B cell (primary cell): Measurements from ENCODE around the gene PPT1. TPM values are rescaled to one million over a fixed set of nuclear protein-coding genes. Genes with fewer than 3 reads are reported as not detected.

Experiments
- ATAC-seq: fragments of 200-7000 bp; cut with Tn5 transposase; one replicate; pipeline ENCODE4 v1.10.0; 2021; ENCODE audit warnings: low read depth, mild to moderate bottlenecking, moderate number of reproducible peaks, moderate library complexity
- CTCF ChIA-PET: fragments of 350-600 bp; sonication (Branson Sonifier 250); formaldehyde crosslinking; loops from one replicate; lab custom pipeline; 2021; ENCODE audit warnings: antibody characterized with exemption, inconsistent platforms; lab: Charles Lee
- POLR2A ChIA-PET: fragments of 350-600 bp; sonication (Branson Sonifier 250); formaldehyde crosslinking; loops from one replicate; lab custom pipeline; 2021; ENCODE audit warnings: antibody characterized with exemption; lab: Charles Lee
- DNase-seq: peaks from one replicate; pipeline ENCODE4 v3.0.0; 2013
- H2AFZ ChIP-seq: 2 replicates; pipeline ENCODE4 v1.6.1; 2012; ENCODE audit warnings: mild to moderate bottlenecking, low read depth, low read length; ENCODE audit not compliant: insufficient read depth, poor library complexity, severe bottlenecking
- H3K27ac ChIP-seq, 2 donors: 1 replicate in 1 of 2; 2 replicates in 1 of 2; pipeline ENCODE4 v1.5.1; 2012 to 2013; ENCODE audit warnings: low read length in 2 of 2, mild to moderate bottlenecking in 2 of 2, moderate library complexity in 1 of 2
- H3K27me3 ChIP-seq, 4 experiments: fragments of 200-600 bp in 1 of 4; sonication (generic) in 1 of 4; replicated peaks in 1 of 4; 1 replicate in 2 of 4; 2 replicates in 2 of 4; pipeline versions ENCODE4 v1.6.1 to v1.7.0; 2013 to 2016; ENCODE audit warnings: low read length in 3 of 4, mild to moderate bottlenecking in 2 of 4, mixed read lengths in 1 of 4, moderate library complexity in 1 of 4; ENCODE audit not compliant: insufficient read depth in 4 of 4, control insufficient read depth in 3 of 4; ENCODE audit errors: control extremely low read depth in 1 of 4
- H3K36me3 ChIP-seq, 2 experiments: replicated peaks in 1 of 2; 1 replicate in 1 of 2; 2 replicates in 1 of 2; pipeline versions ENCODE4 v1.6.1 to v1.7.1; 2013; ENCODE audit warnings: low read length in 1 of 2; ENCODE audit not compliant: insufficient read depth in 2 of 2, control insufficient read depth in 1 of 2; ENCODE audit errors: control extremely low read depth in 1 of 2, extremely low read depth in 1 of 2
- H3K4me1 ChIP-seq, 2 donors: fragments of 200-600 bp in 1 of 2; sonication (generic) in 1 of 2; 1 replicate in 1 of 2; 2 replicates in 1 of 2; pipeline versions ENCODE4 v1.5.1 to v1.6.1; 2013 to 2017; ENCODE audit warnings: low read length in 2 of 2; ENCODE audit not compliant: control insufficient read depth in 2 of 2, insufficient read depth in 2 of 2
- H3K4me2 ChIP-seq: replicated peaks from 2 replicates; pipeline ENCODE3; 2012; ENCODE audit warnings: mild to moderate bottlenecking, low read depth, low read length; ENCODE audit not compliant: poor library complexity, severe bottlenecking
- H3K4me3 ChIP-seq, 5 experiments: fragments of 200-600 bp in 1 of 5; sonication (generic) in 1 of 5; 1 replicate in 3 of 5; 2 replicates in 2 of 5; pipeline versions ENCODE4 v1.5.1 to v1.7.0; 2011 to 2016; ENCODE audit warnings: low read length in 4 of 5, mild to moderate bottlenecking in 4 of 5, low read depth in 2 of 5, control low read depth in 1 of 5, moderate library complexity in 1 of 5; ENCODE audit not compliant: insufficient read depth in 1 of 5; ENCODE audit errors: control extremely low read depth in 1 of 5, extremely low read depth in 1 of 5
- H3K79me2 ChIP-seq: fragments of 200-600 bp; sonication (generic); one replicate; pipeline ENCODE4 v1.6.0; 2016; ENCODE audit warnings: low read length; ENCODE audit not compliant: control insufficient read depth, insufficient read depth
- H3K9ac ChIP-seq: fragments of 200-600 bp; sonication (generic); 2 replicates; pipeline ENCODE4 v1.6.1; 2017; ENCODE audit warnings: mild to moderate bottlenecking, low read length, moderate library complexity
- H3K9me3 ChIP-seq, 3 donors: one replicate each; pipeline versions ENCODE4 v1.6.1 to v1.7.1; 2013; ENCODE audit warnings: low read length in 2 of 3; ENCODE audit not compliant: control insufficient read depth in 2 of 3, insufficient read depth in 1 of 3; ENCODE audit errors: control extremely low read depth in 1 of 3
- H4K20me1 ChIP-seq: 2 replicates; pipeline ENCODE4 v1.6.0; 2012; ENCODE audit warnings: mild to moderate bottlenecking, low read length; ENCODE audit not compliant: insufficient read depth, control insufficient read depth, poor library complexity, severe bottlenecking
- H3K27ac Mint-ChIP-seq: one replicate; pipeline ENCODE4 v1.8.0; 2021; ENCODE audit warnings: mixed read lengths
- H3K27me3 Mint-ChIP-seq: one replicate; pipeline ENCODE4 v1.8.0; 2021; ENCODE audit warnings: mixed read lengths
- H3K4me1 Mint-ChIP-seq: one replicate; pipeline ENCODE4 v1.8.0; 2021; ENCODE audit warnings: mixed read lengths
- H3K4me3 Mint-ChIP-seq: one replicate; pipeline ENCODE4 v1.8.0; 2021; ENCODE audit warnings: mixed read lengths
- H3K9me3 Mint-ChIP-seq: one replicate; pipeline ENCODE4 v1.8.0; 2022; ENCODE audit warnings: mixed read lengths; ENCODE audit not compliant: insufficient read depth
- EZH2 ChIP-seq: IDR thresholded peaks from 2 replicates; pipeline ENCODE4 v1.6.1; 2012; ENCODE audit warnings: borderline replicate concordance, low read depth, mild to moderate bottlenecking, moderate library complexity, low read length; ENCODE audit not compliant: insufficient read depth, poor library complexity, severe bottlenecking
- WGBS: methylation state at CpG from one replicate; pipeline ENCODE4 v1.1.5; 2013; ENCODE audit warnings: missing lambda C conversion rate; ENCODE audit not compliant: insufficient coverage; 5-methylcytosine and 5-hydroxymethylcytosine counted together
- intact Hi-C: fragments of 100-400 bp; cut with micrococcal nuclease; formaldehyde crosslinking; loops from one replicate; pipeline ENCODE4 v1.10.0; 2022
- polyA plus RNA-seq: library from polyadenylated mRNA; depleted of rRNA; stranded (reverse); fragments of >200 nt; gene quantifications from 2 replicates; pipeline ENCODE4 v1.2.3, GENCODE V29; 2012
- total RNA-seq, 2 donors: library from RNA; stranded (reverse); fragments of 120-200 nt in 1 of 2; gene quantifications; 1 replicate in 1 of 2; 2 replicates in 1 of 2; pipeline versions ENCODE4 v1.2.3 to v1.2.4, GENCODE V29; 2013 to 2022
- TF ChIP-seq, protein P1 (sequence below): fragments of 200-600 bp; IDR thresholded peaks from one replicate; pipeline ENCODE4 v1.8.0; 2022; ENCODE audit warnings: antibody characterized with exemption, mild to moderate bottlenecking

The PPT1 gene
- total and polyA plus RNA-seq, 2 donors (not counting 1 experiment from before 2014, with no cell fraction given), result 10.4 to 38.2 TPM

DNA sequence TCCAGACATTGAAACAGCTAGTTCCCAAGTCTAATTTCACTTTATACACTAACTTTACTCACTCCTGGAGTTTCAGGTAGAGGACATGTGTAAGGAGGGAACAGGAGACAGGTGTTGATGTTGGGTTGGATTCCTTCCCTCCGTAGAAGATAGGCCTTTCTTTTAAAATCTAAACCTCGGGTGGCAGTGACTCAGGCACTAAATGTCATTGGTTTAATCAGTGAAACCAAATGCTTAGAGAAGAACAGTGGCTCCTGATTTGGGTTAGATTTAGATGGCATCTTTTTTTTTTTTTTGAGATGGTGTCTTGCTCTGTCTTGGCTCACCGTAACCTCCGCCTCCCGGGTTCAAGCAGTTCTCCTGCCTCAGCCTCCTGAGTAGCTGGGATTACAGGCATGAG is 49.3 kb downstream of the PPT1 start:
- Histone ChIP-seq H3K27ac (peak overlapping the region in 1 of 2 donors; percentile 64), H3K9me3 (no peaks in the 10 kb centered on the region), H3K4me3 (no peak overlapping the region), H3K79me2 (peaks cover 99% of the 10 kb centered on the region), H3K9ac (no peak overlapping the region), H3K36me3 (peaks cover 8 to 42% of the 10 kb centered on the region in 2 experiments), H3K4me2 (peak overlapping the region; percentile 32), H4K20me1 (peaks cover 75% of the 10 kb centered on the region), H3K27me3 (no peaks in the 10 kb centered on the region), H2AFZ (no peak overlapping the region), H3K4me1 (peaks cover 86 to 87% of the 10 kb centered on the region in 2 donors)
- Mint-ChIP-seq H3K9me3 (no peaks in the 10 kb centered on the region), H3K4me3 (no peak overlapping the region), H3K4me1 (peaks cover 73% of the 10 kb centered on the region), H3K27ac (peak overlapping the region; percentile 47), H3K27me3 (no peaks in the 10 kb centered on the region)
- ChIA-PET POLR2A (no interaction called here), CTCF (no interaction called here)
- intact Hi-C loops, result no loop called here
- TF ChIP-seq, protein P1, sequence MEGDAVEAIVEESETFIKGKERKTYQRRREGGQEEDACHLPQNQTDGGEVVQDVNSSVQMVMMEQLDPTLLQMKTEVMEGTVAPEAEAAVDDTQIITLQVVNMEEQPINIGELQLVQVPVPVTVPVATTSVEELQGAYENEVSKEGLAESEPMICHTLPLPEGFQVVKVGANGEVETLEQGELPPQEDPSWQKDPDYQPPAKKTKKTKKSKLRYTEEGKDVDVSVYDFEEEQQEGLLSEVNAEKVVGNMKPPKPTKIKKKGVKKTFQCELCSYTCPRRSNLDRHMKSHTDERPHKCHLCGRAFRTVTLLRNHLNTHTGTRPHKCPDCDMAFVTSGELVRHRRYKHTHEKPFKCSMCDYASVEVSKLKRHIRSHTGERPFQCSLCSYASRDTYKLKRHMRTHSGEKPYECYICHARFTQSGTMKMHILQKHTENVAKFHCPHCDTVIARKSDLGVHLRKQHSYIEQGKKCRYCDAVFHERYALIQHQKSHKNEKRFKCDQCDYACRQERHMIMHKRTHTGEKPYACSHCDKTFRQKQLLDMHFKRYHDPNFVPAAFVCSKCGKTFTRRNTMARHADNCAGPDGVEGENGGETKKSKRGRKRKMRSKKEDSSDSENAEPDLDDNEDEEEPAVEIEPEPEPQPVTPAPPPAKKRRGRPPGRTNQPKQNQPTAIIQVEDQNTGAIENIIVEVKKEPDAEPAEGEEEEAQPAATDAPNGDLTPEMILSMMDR, result no peak
- no peak for TF ChIP-seq EZH2
- WGBS, result no CpG with 5 or more reads among the region's 5 CpGs
- ATAC-seq (no peak), DNase-seq (no peak)

DNA sequence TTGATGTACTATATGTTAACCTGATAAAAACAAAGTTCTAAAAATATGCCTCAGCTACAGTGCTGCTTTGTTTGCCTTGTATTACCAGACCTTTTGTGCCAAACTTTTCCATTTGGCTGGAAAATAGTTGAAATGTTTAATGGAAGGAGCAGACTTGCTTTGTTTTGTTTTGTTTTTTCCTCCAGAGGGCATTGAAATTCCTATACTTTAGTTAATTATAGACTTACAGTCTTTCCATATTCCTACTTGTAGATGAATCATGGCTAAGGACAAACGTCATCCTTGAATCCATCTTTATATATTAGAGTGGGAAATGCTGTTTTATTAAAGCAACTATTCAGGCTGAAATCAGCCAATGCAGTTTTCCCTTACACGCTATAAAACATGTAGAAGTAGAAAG is 49.8 kb downstream of the PPT1 start:
- POLR2A ChIA-PET, result interaction anchor here (0.7 kb wide), 1 partner anchor 419 kb away, joined by 5 read pairs; no protein-coding TSS in a partner anchor

More for the DNA sequence above, 49.8 kb downstream of the PPT1 start:
- Histone ChIP-seq H3K27me3 (no peaks in the 10 kb centered on the region), H3K4me1 (peaks cover 89 to 90% of the 10 kb centered on the region in 2 donors), H4K20me1 (peaks cover 78% of the 10 kb centered on the region), H3K4me3 (no peak overlapping the region), H3K36me3 (peaks cover 8 to 43% of the 10 kb centered on the region in 2 experiments), H3K4me2 (peak overlapping the region; percentile 32), H3K9me3 (no peaks in the 10 kb centered on the region), H3K79me2 (peaks cover 99% of the 10 kb centered on the region), H3K27ac (peak overlapping the region in 1 of 2 donors; percentile 64), H3K9ac (no peak overlapping the region), H2AFZ (no peak overlapping the region)
- CTCF ChIA-PET, result no interaction called here
- Mint-ChIP-seq H3K27ac (peak overlapping the region; percentile 47), H3K4me1 (peaks cover 76% of the 10 kb centered on the region), H3K9me3 (no peaks in the 10 kb centered on the region), H3K27me3 (no peaks in the 10 kb centered on the region), H3K4me3 (no peak overlapping the region)
- no peak for DNase-seq
- no peak for ATAC-seq
- intact Hi-C loops, result no loop called here
- WGBS, result no CpG with 5 or more reads among the region's 2 CpGs
- no peak for TF ChIP-seq EZH2
- TF ChIP-seq, protein P1, result no peak
